Measurements from ENCODE around the gene GABRD.

The GABRD gene

DNA sequence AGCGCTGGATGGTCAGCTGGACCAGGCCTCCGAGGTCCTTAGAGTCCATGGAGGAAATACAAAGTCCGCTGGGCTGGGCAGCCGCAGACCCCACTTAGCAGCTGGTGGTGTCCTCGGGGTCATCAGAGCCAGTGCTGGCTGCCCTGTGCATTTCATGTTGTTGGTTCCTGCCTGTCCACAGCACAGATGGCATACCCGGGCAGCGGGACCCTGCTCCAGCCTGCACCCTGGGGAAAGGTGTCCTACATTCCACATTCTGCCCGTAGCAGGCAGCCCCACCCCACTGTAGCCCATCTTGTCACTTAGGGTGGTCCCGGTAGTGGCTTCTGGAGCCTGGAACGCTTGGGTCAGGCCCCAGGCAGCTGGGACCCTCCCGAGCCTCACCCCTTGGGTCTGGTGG lies 50.9 kb downstream of the GABRD start:
- TF ChIP-seq, protein P1, sequence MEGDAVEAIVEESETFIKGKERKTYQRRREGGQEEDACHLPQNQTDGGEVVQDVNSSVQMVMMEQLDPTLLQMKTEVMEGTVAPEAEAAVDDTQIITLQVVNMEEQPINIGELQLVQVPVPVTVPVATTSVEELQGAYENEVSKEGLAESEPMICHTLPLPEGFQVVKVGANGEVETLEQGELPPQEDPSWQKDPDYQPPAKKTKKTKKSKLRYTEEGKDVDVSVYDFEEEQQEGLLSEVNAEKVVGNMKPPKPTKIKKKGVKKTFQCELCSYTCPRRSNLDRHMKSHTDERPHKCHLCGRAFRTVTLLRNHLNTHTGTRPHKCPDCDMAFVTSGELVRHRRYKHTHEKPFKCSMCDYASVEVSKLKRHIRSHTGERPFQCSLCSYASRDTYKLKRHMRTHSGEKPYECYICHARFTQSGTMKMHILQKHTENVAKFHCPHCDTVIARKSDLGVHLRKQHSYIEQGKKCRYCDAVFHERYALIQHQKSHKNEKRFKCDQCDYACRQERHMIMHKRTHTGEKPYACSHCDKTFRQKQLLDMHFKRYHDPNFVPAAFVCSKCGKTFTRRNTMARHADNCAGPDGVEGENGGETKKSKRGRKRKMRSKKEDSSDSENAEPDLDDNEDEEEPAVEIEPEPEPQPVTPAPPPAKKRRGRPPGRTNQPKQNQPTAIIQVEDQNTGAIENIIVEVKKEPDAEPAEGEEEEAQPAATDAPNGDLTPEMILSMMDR (IDR thresholded peaks at IDR 0.05; ENCODE audit: low read depth, low read length), result no peak
- DNase-seq (ENCODE audit: extremely low read depth, low read depth), result no peak

DNA sequence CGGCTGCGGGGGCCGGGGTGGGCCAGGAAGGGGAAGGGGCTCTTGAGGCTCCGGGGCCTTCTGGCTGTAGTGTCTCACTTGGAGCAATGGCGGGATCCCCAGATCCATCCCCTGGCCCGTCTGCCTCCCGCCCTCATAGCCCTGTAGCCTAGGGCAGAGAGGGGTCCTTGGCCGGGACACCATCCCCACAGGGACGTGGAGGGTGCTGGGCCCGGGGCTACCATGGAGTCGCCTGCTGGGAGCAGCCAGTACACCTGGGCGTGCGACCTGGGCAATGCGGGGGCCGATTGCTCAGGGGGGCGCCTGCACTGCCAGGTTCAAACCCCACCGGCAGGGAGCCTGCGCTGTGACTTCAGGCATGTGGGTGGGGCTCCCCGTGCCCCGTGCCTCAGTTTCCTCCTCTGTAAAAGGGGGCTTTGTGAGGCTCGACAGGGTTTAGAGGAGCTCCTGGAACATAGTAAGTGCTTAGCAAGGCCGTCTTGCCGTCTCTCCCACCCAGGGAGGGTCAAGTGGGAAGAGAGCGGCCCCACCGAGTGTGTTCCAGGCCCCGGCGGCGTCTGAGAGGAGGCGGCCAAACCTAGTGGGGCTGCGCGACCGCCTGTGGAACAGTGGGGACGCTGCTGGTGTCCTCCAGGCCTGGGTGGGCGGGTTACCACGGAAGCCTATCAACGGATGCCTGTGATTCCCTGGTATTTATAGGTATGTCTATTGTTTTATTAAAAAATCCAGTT lies 51.8 kb downstream of the GABRD start:
- DNase-seq (ENCODE audit: extremely low read depth, low read depth), result no peak
- TF ChIP-seq, protein P1 (IDR thresholded peaks at IDR 0.05; ENCODE audit: low read depth, low read length), result no peak

- no peak for DNase-seq (ENCODE audit: extremely low read depth, low read depth)
- TF ChIP-seq, protein P1 (IDR thresholded peaks at IDR 0.05; ENCODE audit: low read depth, low read length), result no peak
These were observed 53.1 kb downstream of the GABRD start for GRCh38 chr1:2072109-2072806.

DNA sequence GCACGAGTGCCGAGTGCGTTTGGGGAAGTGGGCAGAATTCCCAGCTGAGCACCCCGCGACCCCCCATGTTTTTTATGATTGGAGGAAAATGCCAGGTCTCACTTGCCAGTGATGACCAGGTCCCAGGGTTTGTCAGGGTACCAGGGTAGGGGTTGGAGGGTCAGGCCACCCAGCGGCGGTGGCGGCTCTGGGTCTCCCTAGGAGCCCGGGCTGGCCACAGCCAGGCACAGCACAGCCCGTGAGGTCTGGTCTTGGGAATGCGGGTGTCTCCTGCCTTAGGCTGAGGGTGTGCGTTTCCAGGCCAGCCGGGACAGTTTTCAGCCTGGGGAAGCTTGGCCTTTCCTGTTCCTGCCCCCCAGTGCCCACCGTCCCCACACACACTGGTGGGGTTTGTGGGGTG lies 53.7 kb downstream of the GABRD start:
- DNase-seq (ENCODE audit: extremely low read depth, low read depth), result no peak
- TF ChIP-seq, protein P1 (IDR thresholded peaks at IDR 0.05; ENCODE audit: low read depth, low read length), result no peak

DNA sequence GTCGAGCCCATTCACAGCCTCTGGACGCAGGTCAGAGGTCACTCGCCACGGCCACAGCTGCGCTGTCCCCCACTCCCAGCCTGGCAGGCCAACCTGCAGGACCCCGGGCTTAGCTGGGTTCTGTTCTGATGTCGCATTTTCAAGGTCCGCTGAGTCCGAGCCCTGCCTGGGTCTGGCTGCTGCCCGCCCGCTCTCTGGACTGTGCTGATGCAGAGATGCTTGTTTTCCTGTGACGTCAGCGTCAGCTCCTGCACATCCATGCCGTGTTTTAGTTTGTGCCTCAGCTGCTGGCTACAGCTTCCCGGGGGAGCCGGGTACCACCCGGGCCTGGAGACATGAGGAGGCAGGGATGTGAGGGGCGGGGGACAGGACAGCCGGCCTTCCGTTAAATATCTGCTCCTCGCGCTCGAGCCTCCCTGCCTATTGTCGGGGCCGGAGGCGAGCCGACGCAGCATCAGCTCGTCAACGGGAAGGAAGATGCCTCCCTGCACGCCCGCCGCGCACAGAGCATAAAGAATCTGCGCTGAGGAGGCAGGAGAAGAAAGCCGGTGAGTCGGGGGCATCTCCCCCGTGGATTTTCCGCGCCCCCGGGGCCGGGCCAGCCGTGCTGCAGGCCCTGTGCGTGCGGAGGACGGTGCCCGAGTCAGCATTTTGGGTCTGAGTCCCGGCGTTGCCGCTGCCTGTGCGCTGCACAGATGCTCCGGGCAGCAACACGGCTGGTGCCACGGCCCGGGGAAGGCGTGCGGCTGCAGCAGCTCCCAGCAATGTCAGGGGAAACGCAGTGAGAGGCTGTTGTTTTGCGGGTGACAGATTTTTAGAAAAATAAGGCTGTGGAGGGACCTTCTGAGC lies 54.5 kb downstream of the GABRD start:
- peak; percentile 19 for DNase-seq (ENCODE audit: extremely low read depth, low read depth)
- TF ChIP-seq, protein P1 (IDR thresholded peaks at IDR 0.05; ENCODE audit: low read depth, low read length), result no peak

DNA sequence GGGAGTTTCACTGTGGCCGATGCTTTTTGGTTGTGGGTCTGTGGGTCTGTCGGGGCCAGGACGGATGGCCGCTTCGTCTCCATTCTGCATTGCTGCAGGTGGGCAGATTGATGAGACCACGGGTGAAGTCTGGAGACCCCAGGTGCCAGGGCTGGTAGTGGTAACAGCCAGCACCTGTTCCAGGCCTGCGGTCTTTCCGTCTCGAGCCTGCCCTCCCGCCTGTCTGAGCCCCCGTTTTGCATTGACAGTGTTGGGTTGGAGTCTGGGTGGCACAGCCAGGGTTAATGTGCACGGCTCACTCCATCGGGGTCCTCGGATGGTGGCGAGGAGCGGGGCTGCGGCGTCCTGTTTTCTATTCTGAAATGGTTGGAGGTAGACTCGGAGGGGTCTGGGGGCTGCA lies 55.3 kb downstream of the GABRD start:
- DNase-seq (ENCODE audit: extremely low read depth, low read depth), result no peak
- TF ChIP-seq, protein P1 (IDR thresholded peaks at IDR 0.05; ENCODE audit: low read depth, low read length), result no peak
